ENCODE measurements around the gene C9orf153. TPM values are rescaled to one million over a fixed set of nuclear protein-coding genes. Genes with fewer than 3 reads are reported as not detected.

Gene C9orf153
- total RNA-seq, 4 donors from 2014 or later: 0.33 to 0.46 TPM; not detected in 2

- 88% methylated on average over 5 of the region's 5 CpGs for WGBS
- no peak for DNase-seq (ENCODE audit: extremely low spot score)
Observed at GRCh38 chr9:86178503-86178902, 81.0 kb downstream of the C9orf153 start.

GRCh38 chr9:86177995-86178394 is 81.5 kb downstream of the C9orf153 start:
- Histone ChIP-seq H3K27ac (replicated peaks in 1 of 4) (no peak overlapping the region), H3K4me1 (no peaks in the 10 kb centered on the region), H3K36me3 (no peaks in the 10 kb centered on the region), H3K4me3 (no peak overlapping the region), H3K9me3 (no peaks in the 10 kb centered on the region), H3K27me3 (no peaks in the 10 kb centered on the region)
- intact Hi-C loops (cut with DNase I): no loop called here
- TF ChIP-seq, protein P1, sequence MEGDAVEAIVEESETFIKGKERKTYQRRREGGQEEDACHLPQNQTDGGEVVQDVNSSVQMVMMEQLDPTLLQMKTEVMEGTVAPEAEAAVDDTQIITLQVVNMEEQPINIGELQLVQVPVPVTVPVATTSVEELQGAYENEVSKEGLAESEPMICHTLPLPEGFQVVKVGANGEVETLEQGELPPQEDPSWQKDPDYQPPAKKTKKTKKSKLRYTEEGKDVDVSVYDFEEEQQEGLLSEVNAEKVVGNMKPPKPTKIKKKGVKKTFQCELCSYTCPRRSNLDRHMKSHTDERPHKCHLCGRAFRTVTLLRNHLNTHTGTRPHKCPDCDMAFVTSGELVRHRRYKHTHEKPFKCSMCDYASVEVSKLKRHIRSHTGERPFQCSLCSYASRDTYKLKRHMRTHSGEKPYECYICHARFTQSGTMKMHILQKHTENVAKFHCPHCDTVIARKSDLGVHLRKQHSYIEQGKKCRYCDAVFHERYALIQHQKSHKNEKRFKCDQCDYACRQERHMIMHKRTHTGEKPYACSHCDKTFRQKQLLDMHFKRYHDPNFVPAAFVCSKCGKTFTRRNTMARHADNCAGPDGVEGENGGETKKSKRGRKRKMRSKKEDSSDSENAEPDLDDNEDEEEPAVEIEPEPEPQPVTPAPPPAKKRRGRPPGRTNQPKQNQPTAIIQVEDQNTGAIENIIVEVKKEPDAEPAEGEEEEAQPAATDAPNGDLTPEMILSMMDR (IDR thresholded peaks at IDR 0.05): no peak
- TF ChIP-seq POLR2A (IDR thresholded peaks at IDR 0.05; ENCODE audit: low read depth) (no peak), EP300 (IDR thresholded peaks at IDR 0.05) (no peak)
- 42% methylated on average over 1 of the region's 1 CpG for WGBS
- no peak for DNase-seq (ENCODE audit: extremely low spot score)

More at GRCh38 chr9:86178503-86178902, 81.0 kb downstream of the C9orf153 start:
- Histone ChIP-seq H3K9me3 (no peaks in the 10 kb centered on the region), H3K27ac (replicated peaks in 1 of 4) (no peak overlapping the region), H3K36me3 (no peaks in the 10 kb centered on the region), H3K4me1 (no peaks in the 10 kb centered on the region), H3K27me3 (no peaks in the 10 kb centered on the region), H3K4me3 (no peak overlapping the region)
- intact Hi-C loops (cut with DNase I): no loop called here
- TF ChIP-seq, protein P1 (IDR thresholded peaks at IDR 0.05): no peak
- no peak for TF ChIP-seq POLR2A (IDR thresholded peaks at IDR 0.05; ENCODE audit: low read depth)
- no peak for TF ChIP-seq POLR2AphosphoS5 (IDR thresholded peaks at IDR 0.05)
- no peak for TF ChIP-seq EP300 (IDR thresholded peaks at IDR 0.05)

DNA sequence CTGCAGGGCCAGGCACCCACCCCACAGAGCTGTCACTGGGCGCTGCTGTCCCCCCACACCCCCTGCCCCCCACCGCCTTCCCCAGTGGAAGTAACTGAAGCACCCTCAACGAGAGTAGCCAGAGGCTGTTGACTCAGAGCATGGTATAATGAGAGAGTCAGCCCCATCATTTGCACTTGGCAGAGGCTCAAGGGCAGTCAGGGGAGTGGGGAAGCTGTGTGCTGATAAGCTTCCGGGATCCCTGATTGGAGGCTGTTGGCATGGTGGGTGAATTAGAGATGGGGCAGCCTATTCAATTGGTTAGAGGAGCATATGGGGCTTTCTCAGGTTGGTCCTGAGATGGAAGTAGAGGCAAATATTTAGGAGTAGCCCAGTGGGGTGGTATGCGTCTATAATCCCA is 83.0 kb downstream of the C9orf153 start:
- H3K36me3 ChIP-seq: no peaks in the 10 kb centered on the region
- H3K27ac ChIP-seq (replicated peaks in 1 of 4): no peak overlapping the region
- DNase-seq (ENCODE audit: extremely low spot score): no peak
- no peak overlapping the region for H3K4me3 ChIP-seq
- TF ChIP-seq POLR2AphosphoS5 (IDR thresholded peaks at IDR 0.05) (no peak), EP300 (IDR thresholded peaks at IDR 0.05) (no peak), POLR2A (IDR thresholded peaks at IDR 0.05; ENCODE audit: low read depth) (no peak)
- TF ChIP-seq, protein P1 (IDR thresholded peaks at IDR 0.05): no peak
- WGBS: 77% methylated on average over 5 of the region's 5 CpGs
- H3K9me3 ChIP-seq: no peaks in the 10 kb centered on the region
- intact Hi-C loops (cut with DNase I): no loop called here
- H3K4me1 ChIP-seq: no peaks in the 10 kb centered on the region
- H3K27me3 ChIP-seq: no peaks in the 10 kb centered on the region

DNA sequence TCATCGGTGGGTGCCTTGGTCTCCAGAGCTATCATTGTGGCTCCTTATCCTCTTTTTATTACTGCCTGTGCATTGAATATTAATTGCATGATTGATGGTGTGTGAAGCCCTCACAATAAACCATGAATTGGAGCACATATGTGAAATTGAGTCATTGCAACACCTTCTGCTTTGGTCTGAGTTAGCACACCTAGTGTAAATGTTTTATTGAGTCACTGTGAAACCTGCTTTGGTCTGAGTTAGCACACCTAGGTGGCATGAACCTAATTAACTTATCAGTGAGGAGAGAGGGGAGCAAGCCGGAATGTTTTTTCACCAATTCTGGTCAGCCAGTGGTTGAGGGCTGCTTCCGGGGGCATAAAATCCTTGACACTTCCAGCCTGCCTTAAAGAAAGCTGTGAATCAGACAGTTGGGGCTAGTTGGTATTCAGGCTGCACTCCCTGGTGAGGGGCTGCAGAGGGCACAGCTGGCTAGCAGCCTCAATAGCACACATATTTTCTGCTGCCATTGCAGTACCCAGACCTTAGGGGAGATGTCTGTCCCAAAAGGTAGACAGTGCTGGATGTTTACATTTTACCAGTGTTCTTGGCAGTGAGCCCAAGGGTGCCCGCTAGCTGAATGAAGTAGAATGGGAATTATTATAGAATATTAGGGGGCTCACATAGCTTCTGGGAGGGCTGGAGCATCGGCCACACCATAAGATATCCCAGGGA is 83.6 kb downstream of the C9orf153 start:
- Histone ChIP-seq H3K36me3 (no peaks in the 10 kb centered on the region), H3K4me1 (no peaks in the 10 kb centered on the region), H3K9me3 (no peaks in the 10 kb centered on the region), H3K27ac (replicated peaks in 1 of 4) (no peak overlapping the region), H3K4me3 (no peak overlapping the region), H3K27me3 (no peaks in the 10 kb centered on the region)
- TF ChIP-seq POLR2AphosphoS5 (IDR thresholded peaks at IDR 0.05) (no peak), POLR2A (IDR thresholded peaks at IDR 0.05; ENCODE audit: low read depth) (no peak), EP300 (IDR thresholded peaks at IDR 0.05) (no peak)
- TF ChIP-seq, protein P1 (IDR thresholded peaks at IDR 0.05): no peak
- no peak for DNase-seq (ENCODE audit: extremely low spot score)
- intact Hi-C loops (cut with DNase I): no loop called here
- WGBS: 78% methylated on average over 4 of the region's 5 CpGs

GRCh38 chr9:86175223-86175622 is 84.2 kb downstream of the C9orf153 start:
- intact Hi-C loops (cut with DNase I): no loop called here
- no peak overlapping the region for H3K27ac ChIP-seq (replicated peaks in 1 of 4)
- no peak for TF ChIP-seq EP300 (IDR thresholded peaks at IDR 0.05)
- H3K4me1 ChIP-seq: no peaks in the 10 kb centered on the region
- no peaks in the 10 kb centered on the region for H3K9me3 ChIP-seq
- no peak for DNase-seq (ENCODE audit: extremely low spot score)
- 82% methylated on average over 5 of the region's 5 CpGs for WGBS
- no peaks in the 10 kb centered on the region for H3K27me3 ChIP-seq
- H3K4me3 ChIP-seq: no peak overlapping the region
- no peaks in the 10 kb centered on the region for H3K36me3 ChIP-seq

Small RNA genes within 50 kb of the gene (small RNA-seq; reads per million reads assigned to genes)
- gene AL137849.1 (0 reads per million in 3 donors), gene RN7SKP264 (0 reads per million in 3 donors)

Other genes starting within 250 kb of the C9orf153 start
- gene GOLM1, start 160.1 kb downstream of the C9orf153 start, total RNA-seq: 1 to 10 TPM; 2.9 to 8.6 (median 7.6) TPM
- gene ISCA1, start 22.9 kb upstream of the C9orf153 start, total RNA-seq: 10 to 100 TPM; 37.0 to 56.5 (median 40.5) TPM
- gene TUT7, start 94.8 kb upstream of the C9orf153 start, total RNA-seq: 10 to 100 TPM; 24.5 to 33.0 (median 30.9) TPM